NB4 (cell line): Measurements from ENCODE around the gene CYP46A1.

Experiments used
- DNase-seq: peaks from one replicate; pipeline ENCODE4 v3.0.0; 2010; ENCODE audit warnings: low read depth
- H3K4me3 ChIP-seq: one replicate; pipeline ENCODE4 v1.5.1; 2011; ENCODE audit warnings: mild to moderate bottlenecking, low read depth, low read length, moderate library complexity
- MAX ChIP-seq: IDR thresholded peaks from 2 replicates; pipeline ENCODE4 v1.6.1; 2011; ENCODE audit warnings: low read depth, low read length
- MYC ChIP-seq: IDR thresholded peaks from 2 replicates; pipeline ENCODE4 v1.6.1; 2011; ENCODE audit warnings: low read depth, low read length
- POLR2A ChIP-seq: IDR thresholded peaks from 2 replicates; pipeline ENCODE4 v1.6.1; 2011; ENCODE audit warnings: mild to moderate bottlenecking; ENCODE audit not compliant: insufficient read length; ENCODE audit errors: extremely low read depth
- TF ChIP-seq, protein P1 (sequence below): IDR thresholded peaks from one replicate; pipeline ENCODE4 v1.5.1; 2012; ENCODE audit warnings: low read depth, low read length

CYP46A1 gene

DNA sequence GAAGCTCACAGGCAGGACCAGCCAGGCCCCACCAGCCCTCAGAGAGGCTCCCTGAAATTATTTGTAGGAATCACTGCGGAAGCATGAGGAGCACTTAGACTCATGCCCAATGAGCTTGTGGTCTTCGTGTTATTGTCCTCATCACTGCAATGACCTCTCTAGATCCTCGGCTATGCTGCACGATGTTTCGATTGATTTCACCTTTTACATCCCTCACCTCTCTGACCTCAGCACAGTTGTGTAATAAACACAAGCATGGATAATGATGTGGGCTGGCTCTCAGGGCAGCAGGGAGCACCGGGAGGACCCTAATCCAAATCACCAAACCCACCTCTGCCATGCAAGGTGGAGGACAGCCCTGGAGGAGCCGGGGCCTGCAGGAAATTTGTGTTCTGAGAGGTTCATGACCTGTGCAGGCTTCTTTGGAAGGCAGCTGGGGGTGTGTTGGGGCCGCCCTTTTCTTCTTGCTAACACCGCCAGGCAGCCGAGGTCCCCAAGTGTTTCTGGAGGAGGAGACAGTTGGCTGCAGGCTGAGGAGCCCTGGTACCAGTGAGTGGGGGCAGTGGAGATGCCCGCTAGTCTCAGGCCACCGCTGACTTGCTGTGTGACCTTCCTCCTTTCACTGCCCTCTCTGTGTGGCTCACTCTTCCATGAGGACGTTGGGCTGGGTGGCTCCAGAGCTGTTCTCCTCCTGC, 79.6 kb downstream of the CYP46A1 start:
- H3K4me3 ChIP-seq, result no peak overlapping the region
- no peak for TF ChIP-seq MYC
- TF ChIP-seq, protein P1, sequence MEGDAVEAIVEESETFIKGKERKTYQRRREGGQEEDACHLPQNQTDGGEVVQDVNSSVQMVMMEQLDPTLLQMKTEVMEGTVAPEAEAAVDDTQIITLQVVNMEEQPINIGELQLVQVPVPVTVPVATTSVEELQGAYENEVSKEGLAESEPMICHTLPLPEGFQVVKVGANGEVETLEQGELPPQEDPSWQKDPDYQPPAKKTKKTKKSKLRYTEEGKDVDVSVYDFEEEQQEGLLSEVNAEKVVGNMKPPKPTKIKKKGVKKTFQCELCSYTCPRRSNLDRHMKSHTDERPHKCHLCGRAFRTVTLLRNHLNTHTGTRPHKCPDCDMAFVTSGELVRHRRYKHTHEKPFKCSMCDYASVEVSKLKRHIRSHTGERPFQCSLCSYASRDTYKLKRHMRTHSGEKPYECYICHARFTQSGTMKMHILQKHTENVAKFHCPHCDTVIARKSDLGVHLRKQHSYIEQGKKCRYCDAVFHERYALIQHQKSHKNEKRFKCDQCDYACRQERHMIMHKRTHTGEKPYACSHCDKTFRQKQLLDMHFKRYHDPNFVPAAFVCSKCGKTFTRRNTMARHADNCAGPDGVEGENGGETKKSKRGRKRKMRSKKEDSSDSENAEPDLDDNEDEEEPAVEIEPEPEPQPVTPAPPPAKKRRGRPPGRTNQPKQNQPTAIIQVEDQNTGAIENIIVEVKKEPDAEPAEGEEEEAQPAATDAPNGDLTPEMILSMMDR, result no peak
- no peak for TF ChIP-seq POLR2A
- no peak for TF ChIP-seq MAX
- no peak for DNase-seq

- TF ChIP-seq POLR2A (no peak), MAX (no peak)
- TF ChIP-seq, protein P1, result no peak
- DNase-seq, result no peak
- no peak overlapping the region for H3K4me3 ChIP-seq
Measured at GRCh38 chr14:99764222-99764706, 80.2 kb downstream of the CYP46A1 start.

- peak; percentile 27 for DNase-seq
- H3K4me3 ChIP-seq, result no peak overlapping the region
- TF ChIP-seq, protein P1, result no peak
- TF ChIP-seq MAX (no peak), MYC (no peak), POLR2A (no peak)
Measured at GRCh38 chr14:99768381-99768780, 84.3 kb downstream of the CYP46A1 start.

- no peak for DNase-seq
- no peak overlapping the region for H3K4me3 ChIP-seq
- TF ChIP-seq, protein P1, result no peak
- TF ChIP-seq MAX (no peak), POLR2A (no peak), MYC (no peak)
Measured at GRCh38 chr14:99769123-99769522, 85.0 kb downstream of the CYP46A1 start.

- TF ChIP-seq MAX, result no peak
- TF ChIP-seq, protein P1, result no peak
- no peak for DNase-seq
- H3K4me3 ChIP-seq, result no peak overlapping the region
Measured at GRCh38 chr14:99769799-99770198, 85.7 kb downstream of the CYP46A1 start.
